Common myeloid progenitor, CD34-positive (primary cell): Measurements from ENCODE around the gene RASGRP3. TPM values are rescaled to one million over a fixed set of nuclear protein-coding genes. Genes with fewer than 3 reads are reported as not detected.

Experiments used
- CTCF ChIA-PET: fragments of 350-600 bp; sonication (Branson Sonifier 250); formaldehyde crosslinking; loops from one replicate; lab custom pipeline; 2021; ENCODE audit warnings: antibody characterized with exemption; lab: Charles Lee
- POLR2A ChIA-PET: fragments of 350-600 bp; sonication (Branson Sonifier 250); formaldehyde crosslinking; loops from one replicate; lab custom pipeline; 2021; ENCODE audit warnings: antibody characterized with exemption; lab: Charles Lee
- DNase-seq, 3 donors: peaks; one replicate each; pipeline versions ENCODE4 v3.0.0 to v3.0.0-alpha.2; 2013
- H3K27ac ChIP-seq, 2 experiments: 1 replicate in 1 of 2; 2 replicates in 1 of 2; pipeline ENCODE4 v1.7.0; 2013; ENCODE audit warnings: inconsistent platforms in 2 of 2, low read length in 2 of 2, mild to moderate bottlenecking in 2 of 2, low read depth in 1 of 2, moderate library complexity in 1 of 2; ENCODE audit not compliant: severe bottlenecking in 2 of 2, insufficient read depth in 1 of 2, poor library complexity in 1 of 2
- H3K27me3 ChIP-seq, 5 experiments: replicated peaks in 2 of 5; 1 replicate in 3 of 5; 2 replicates in 2 of 5; pipeline versions ENCODE4 v1.6.1 to v1.7.0; 2013; ENCODE audit warnings: low read length in 4 of 5, mild to moderate bottlenecking in 2 of 5, moderate library complexity in 2 of 5, inconsistent platforms in 1 of 5; ENCODE audit not compliant: insufficient read depth in 5 of 5, control insufficient read depth in 4 of 5
- H3K36me3 ChIP-seq, 4 experiments: 1 replicate in 2 of 4; 2 replicates in 2 of 4; pipeline versions ENCODE4 v1.6.1 to v1.7.0; 2013; ENCODE audit warnings: low read length in 3 of 4, control low read depth in 1 of 4, mild to moderate bottlenecking in 1 of 4; ENCODE audit not compliant: control insufficient read depth in 4 of 4, insufficient read depth in 4 of 4
- H3K4me1 ChIP-seq, 4 experiments: 1 replicate in 3 of 4; 2 replicates in 1 of 4; pipeline versions ENCODE4 v1.6.1 to v1.7.1; 2013; ENCODE audit warnings: low read length in 3 of 4, mild to moderate bottlenecking in 3 of 4, control low read depth in 1 of 4, inconsistent platforms in 1 of 4, moderate library complexity in 1 of 4; ENCODE audit not compliant: control insufficient read depth in 4 of 4, insufficient read depth in 4 of 4; ENCODE audit errors: control extremely low read depth in 1 of 4
- H3K4me3 ChIP-seq, 7 experiments: 1 replicate in 4 of 7; 2 replicates in 3 of 7; pipeline versions ENCODE4 v1.5.1 to v1.7.0; 2013; ENCODE audit warnings: mild to moderate bottlenecking in 7 of 7, low read length in 6 of 7, moderate library complexity in 6 of 7, inconsistent platforms in 2 of 7, low read depth in 2 of 7, control low read depth in 1 of 7; ENCODE audit not compliant: insufficient read depth in 4 of 7, control insufficient read depth in 1 of 7; ENCODE audit errors: extremely low read depth in 1 of 7
- H3K9me3 ChIP-seq, 5 experiments: 1 replicate in 4 of 5; 2 replicates in 1 of 5; pipeline versions ENCODE4 v1.6.1 to v1.7.1; 2013; ENCODE audit warnings: low read length in 4 of 5, mild to moderate bottlenecking in 2 of 5, inconsistent platforms in 1 of 5, low read depth in 1 of 5, moderate library complexity in 1 of 5; ENCODE audit not compliant: control insufficient read depth in 4 of 5, insufficient read depth in 2 of 5; ENCODE audit errors: control extremely low read depth in 1 of 5
- WGBS: methylation state at CpG from one replicate; pipeline ENCODE4 v1.1.5; 2013; ENCODE audit not compliant: insufficient coverage; 5-methylcytosine and 5-hydroxymethylcytosine counted together
- polyA plus RNA-seq: library from polyadenylated mRNA; unstranded; fragments of 120-200 nt; gene quantifications from one replicate; pipeline ENCODE4 v1.2.1, GENCODE V29; 2013

Gene RASGRP3, protein sequence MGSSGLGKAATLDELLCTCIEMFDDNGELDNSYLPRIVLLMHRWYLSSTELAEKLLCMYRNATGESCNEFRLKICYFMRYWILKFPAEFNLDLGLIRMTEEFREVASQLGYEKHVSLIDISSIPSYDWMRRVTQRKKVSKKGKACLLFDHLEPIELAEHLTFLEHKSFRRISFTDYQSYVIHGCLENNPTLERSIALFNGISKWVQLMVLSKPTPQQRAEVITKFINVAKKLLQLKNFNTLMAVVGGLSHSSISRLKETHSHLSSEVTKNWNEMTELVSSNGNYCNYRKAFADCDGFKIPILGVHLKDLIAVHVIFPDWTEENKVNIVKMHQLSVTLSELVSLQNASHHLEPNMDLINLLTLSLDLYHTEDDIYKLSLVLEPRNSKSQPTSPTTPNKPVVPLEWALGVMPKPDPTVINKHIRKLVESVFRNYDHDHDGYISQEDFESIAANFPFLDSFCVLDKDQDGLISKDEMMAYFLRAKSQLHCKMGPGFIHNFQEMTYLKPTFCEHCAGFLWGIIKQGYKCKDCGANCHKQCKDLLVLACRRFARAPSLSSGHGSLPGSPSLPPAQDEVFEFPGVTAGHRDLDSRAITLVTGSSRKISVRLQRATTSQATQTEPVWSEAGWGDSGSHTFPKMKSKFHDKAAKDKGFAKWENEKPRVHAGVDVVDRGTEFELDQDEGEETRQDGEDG
- polyA plus RNA-seq = 3.2 TPM

- peak within 1 kb of the TSS; percentile 67 to 93 for H3K27ac ChIP-seq
- peak within 1 kb of the TSS; percentile 25 to 88 (median 69) for H3K4me3 ChIP-seq
- peak; percentile 95 to 100 (median 99) for DNase-seq
- H3K4me1 ChIP-seq = peaks cover 25 to 49% (median 41%) of the 10 kb centered on the region in 4 experiments
- H3K9me3 ChIP-seq = no peaks in the 10 kb centered on the region
- CTCF ChIA-PET = interaction anchor here (0.8 to 3.2 kb wide), 19 partner anchors 9 to 797 kb away, joined by 3 to 24 read pairs (median 4); no protein-coding TSS in a partner anchor
- no peaks in the 10 kb centered on the region for H3K27me3 ChIP-seq
- 0% methylated on average over 5 of the region's 18 CpGs for WGBS
- no peaks in the 10 kb centered on the region for H3K36me3 ChIP-seq
- POLR2A ChIA-PET = interaction anchor here (0.7 to 1.7 kb wide), 4 partner anchors 14 to 42 kb away, joined by 3 to 5 read pairs (median 4); no protein-coding TSS in a partner anchor
These were observed at the start of gene RASGRP3 for GRCh38 chr2:33476131-33476792. Gene RASGRP3, plus strand, starts transcription at chr2:33476649. Its CDS starts 38,488 bp downstream, at chr2:33515137.

GRCh38 chr2:33426666-33427231 lies 49.7 kb upstream of the RASGRP3 start:
- CTCF ChIA-PET = no interaction called here
- no peak overlapping the region for H3K27ac ChIP-seq

GRCh38 chr2:33430077-33430476 lies 46.4 kb upstream of the RASGRP3 start:
- no peaks in the 10 kb centered on the region for H3K9me3 ChIP-seq
- H3K27me3 ChIP-seq = no peaks in the 10 kb centered on the region
- POLR2A ChIA-PET = no interaction called here
- CTCF ChIA-PET = interaction anchor here (1.0 to 2.3 kb wide), 2 partner anchors 10 to 46 kb away, joined by 3 to 6 read pairs; no protein-coding TSS in a partner anchor
- no peak overlapping the region for H3K4me3 ChIP-seq
- no peak for DNase-seq
- H3K36me3 ChIP-seq = no peaks in the 10 kb centered on the region
- no CpG with 5 or more reads among the region's 3 CpGs for WGBS
- no peak overlapping the region for H3K27ac ChIP-seq
- H3K4me1 ChIP-seq = peaks cover 0 to 3% (median 0%) of the 10 kb centered on the region in 4 experiments

More at GRCh38 chr2:33426666-33427231, 49.7 kb upstream of the RASGRP3 start:
- Histone ChIP-seq H3K4me1 (peaks cover 0 to 3% (median 0%) of the 10 kb centered on the region in 4 experiments), H3K4me3 (no peak overlapping the region), H3K36me3 (no peaks in the 10 kb centered on the region), H3K27me3 (no peaks in the 10 kb centered on the region), H3K9me3 (no peaks in the 10 kb centered on the region)
- WGBS = no CpG with 5 or more reads among the region's 3 CpGs
- POLR2A ChIA-PET = no interaction called here
- DNase-seq = no peak

GRCh38 chr2:33430856-33431255 lies 45.6 kb upstream of the RASGRP3 start:
- POLR2A ChIA-PET = no interaction called here
- H3K4me1 ChIP-seq = peaks cover 0 to under 1% (median under 1%) of the 10 kb centered on the region in 4 experiments
- 100% methylated on average over 1 of the region's 1 CpG for WGBS
- CTCF ChIA-PET = interaction anchor here (1.1 to 2.3 kb wide), 2 partner anchors 11 to 13 kb away, joined by 3 to 6 read pairs; no protein-coding TSS in a partner anchor
- no peak overlapping the region for H3K4me3 ChIP-seq
- no peak for DNase-seq
- no peaks in the 10 kb centered on the region for H3K27me3 ChIP-seq
- no peak overlapping the region for H3K27ac ChIP-seq
- H3K36me3 ChIP-seq = no peaks in the 10 kb centered on the region
- H3K9me3 ChIP-seq = no peaks in the 10 kb centered on the region

GRCh38 chr2:33432871-33433270 lies 43.6 kb upstream of the RASGRP3 start:
- H3K9me3 ChIP-seq = no peaks in the 10 kb centered on the region
- POLR2A ChIA-PET = no interaction called here
- DNase-seq = no peak
- WGBS = no CpG with 5 or more reads among the region's 2 CpGs
- no peaks in the 10 kb centered on the region for H3K27me3 ChIP-seq
- H3K36me3 ChIP-seq = no peaks in the 10 kb centered on the region
- no peak overlapping the region for H3K27ac ChIP-seq
- no peak overlapping the region for H3K4me3 ChIP-seq
- H3K4me1 ChIP-seq = peaks cover 0 to 17% (median 9%) of the 10 kb centered on the region in 4 experiments
- CTCF ChIA-PET = interaction anchor here (0.9 to 2.2 kb wide), 3 partner anchors 9 to 10 kb away, joined by 4 to 7 read pairs (median 5); no protein-coding TSS in a partner anchor

GRCh38 chr2:33433279-33434235 lies 42.9 kb upstream of the RASGRP3 start:
- H3K4me3 ChIP-seq = no peak overlapping the region
- H3K4me1 ChIP-seq = peaks cover 0 to 18% (median 11%) of the 10 kb centered on the region in 4 experiments
- POLR2A ChIA-PET = no interaction called here
- H3K27me3 ChIP-seq = no peaks in the 10 kb centered on the region
- no peaks in the 10 kb centered on the region for H3K9me3 ChIP-seq
- H3K36me3 ChIP-seq = no peaks in the 10 kb centered on the region
- H3K27ac ChIP-seq = no peak overlapping the region
- 83% methylated on average over 2 of the region's 7 CpGs for WGBS
- DNase-seq = no peak
- CTCF ChIA-PET = interaction anchor here (0.9 to 2.2 kb wide), 4 partner anchors 8 to 68 kb away, joined by 3 to 7 read pairs (median 4); no protein-coding TSS in a partner anchor
